NK-92 (cell line): ENCODE measurements around the gene MTHFR.
"Not testable (repeated sequence)": the region's sequence is repeated elsewhere in the genome, so short reads cannot be mapped to it uniquely, and the experiment has no call there.

ENCODE experiments used
- DNase-seq: peaks from one replicate; lab custom pipeline; 2025; ENCODE audit not compliant: unreplicated experiment; lab: John Stamatoyannopoulos, UW

The MTHFR gene

GRCh38 chr1:11833900-11834299 lies 28.1 kb upstream of the MTHFR start:
- no peak for DNase-seq

DNA sequence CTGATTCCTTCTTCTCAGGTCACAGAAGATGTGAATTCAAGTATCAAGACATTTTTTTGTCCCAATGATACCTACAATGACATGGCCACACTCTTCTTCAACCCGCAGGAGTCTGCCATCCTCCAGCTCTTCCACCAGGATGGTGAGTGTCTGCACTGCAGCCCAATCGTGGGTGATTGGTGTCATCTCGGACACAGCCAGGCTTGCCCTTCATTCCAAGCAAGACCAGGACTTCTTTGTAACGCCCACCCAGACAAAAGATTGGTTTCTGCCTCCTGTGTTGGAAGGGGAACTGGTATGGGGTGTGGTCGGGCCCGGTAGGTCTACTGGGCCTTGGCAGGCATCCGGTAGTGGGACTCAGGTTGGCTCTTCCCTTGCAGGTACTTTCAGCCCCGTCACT lies 27.7 kb upstream of the MTHFR start:
- DNase-seq: no peak

DNA sequence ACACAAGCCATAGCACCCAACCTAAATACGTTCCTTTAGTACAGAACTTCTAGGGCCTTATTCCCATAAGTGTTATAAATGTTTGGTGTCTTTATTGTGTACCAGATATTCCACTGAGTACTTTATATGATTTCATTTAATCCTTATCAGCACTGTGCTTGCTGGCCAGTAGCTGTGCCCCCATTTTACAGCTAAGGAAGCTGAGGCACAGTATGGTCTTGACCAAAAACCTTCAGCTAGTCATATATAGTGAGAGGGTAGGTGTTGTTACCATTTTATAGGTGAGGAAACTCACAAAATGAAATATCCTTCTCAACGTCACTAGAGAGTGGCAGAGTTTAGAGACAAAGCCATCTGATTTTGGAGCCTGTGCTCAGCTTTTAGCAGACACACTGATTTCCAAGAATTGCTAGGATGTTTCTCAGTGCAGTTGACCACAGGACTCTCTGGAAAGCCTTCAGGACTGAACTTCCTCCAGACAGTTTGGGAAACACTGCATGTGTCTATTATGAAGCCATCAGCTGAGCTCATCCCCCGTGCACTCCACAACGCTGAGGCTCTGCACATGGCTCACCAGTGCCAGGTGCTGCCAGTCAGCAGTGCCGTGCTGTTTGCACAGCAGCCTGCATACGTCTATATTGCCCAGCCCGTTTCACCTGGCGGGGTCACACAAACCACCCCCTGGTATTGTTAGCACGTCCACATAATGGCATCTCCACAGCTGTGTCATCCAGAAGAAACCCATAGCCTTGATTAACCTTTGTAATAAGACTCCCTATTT lies 26.4 kb upstream of the MTHFR start:
- DNase-seq: no peak

DNA sequence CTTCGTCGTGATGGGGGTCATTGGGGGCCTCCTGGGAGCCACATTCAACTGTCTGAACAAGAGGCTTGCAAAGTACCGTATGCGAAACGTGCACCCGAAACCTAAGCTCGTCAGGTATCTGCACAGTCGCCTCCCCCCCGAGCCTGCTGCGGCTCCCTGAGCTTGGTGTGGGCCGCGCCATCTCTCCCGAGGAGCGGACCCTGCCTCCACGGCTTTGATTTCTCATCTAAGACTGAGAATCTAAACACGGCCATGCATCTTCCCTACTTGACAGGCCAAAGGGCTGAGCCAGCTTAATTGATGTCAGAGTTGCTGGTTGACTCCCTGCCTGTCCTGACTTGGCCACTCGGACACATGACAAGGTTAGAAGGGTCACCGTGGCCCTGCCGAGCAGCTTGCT lies 22.7 kb upstream of the MTHFR start:
- no peak for DNase-seq

GRCh38 chr1:11826946-11827345 lies 21.2 kb upstream of the MTHFR start:
- no peak for DNase-seq

DNA sequence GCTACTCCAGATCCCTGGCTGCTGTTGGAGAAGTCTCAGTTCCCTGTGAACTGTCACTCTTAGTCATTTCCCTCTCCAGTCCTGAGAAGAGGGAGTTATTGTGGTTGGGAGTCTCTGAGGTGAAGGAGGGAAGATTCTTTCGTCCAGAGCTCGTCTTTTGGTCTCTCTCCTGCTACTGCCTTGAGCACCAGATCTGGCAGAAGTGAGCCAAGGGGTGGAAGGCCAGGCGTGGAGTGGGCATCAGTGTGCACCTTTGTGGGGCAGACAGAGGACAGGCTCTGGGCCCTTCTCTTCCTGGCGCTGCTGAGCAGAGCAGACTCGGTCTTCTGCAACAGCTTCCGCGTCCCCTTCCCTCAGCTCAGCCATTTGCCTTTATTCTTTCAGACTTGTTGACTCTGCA lies 19.4 kb upstream of the MTHFR start:
- DNase-seq: no peak

DNA sequence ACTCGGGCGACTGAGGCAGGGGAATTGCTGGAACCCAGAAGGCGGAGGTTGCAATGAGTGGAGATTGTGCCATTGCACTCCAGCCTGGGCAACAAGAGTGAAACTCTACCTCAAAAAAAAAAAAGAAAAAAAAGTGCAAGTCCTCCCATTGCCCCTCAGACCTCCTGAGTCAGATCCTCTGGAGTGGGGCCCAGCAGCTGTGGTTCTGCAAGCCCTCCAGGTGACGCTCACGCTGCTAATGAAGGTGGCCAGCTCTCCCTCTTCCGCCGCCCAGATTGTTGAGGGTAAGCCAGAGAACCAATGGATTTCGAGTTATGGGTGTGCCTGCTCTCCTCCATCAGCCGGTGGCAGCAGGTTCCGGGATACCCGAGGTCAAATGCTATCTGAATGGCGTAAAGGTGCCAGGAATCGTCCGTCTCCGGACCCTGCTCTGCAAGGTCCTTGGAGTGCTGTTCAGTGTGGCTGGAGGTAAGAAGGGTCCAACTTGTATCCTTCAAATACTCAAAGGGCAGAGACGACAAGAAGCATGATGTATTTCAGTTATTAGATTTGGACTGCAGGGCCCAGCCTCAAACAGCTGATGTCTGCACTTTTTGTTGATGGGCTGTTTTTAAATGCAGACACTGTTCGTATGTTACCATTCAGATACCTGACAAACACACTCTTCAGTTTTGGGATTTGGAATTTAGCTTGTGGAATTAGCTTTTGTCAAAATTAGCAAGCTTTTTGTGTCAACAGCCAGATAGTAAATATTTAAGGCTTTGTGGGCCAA lies 17.8 kb upstream of the MTHFR start:
- DNase-seq: no peak

- DNase-seq: no peak
Observed at GRCh38 chr1:11822091-11822490, 16.3 kb upstream of the MTHFR start.

GRCh38 chr1:11817192-11817591 lies 11.4 kb upstream of the MTHFR start:
- no peak for DNase-seq

- DNase-seq: no peak
Observed at GRCh38 chr1:11813021-11813420, 7.3 kb upstream of the MTHFR start.

DNA sequence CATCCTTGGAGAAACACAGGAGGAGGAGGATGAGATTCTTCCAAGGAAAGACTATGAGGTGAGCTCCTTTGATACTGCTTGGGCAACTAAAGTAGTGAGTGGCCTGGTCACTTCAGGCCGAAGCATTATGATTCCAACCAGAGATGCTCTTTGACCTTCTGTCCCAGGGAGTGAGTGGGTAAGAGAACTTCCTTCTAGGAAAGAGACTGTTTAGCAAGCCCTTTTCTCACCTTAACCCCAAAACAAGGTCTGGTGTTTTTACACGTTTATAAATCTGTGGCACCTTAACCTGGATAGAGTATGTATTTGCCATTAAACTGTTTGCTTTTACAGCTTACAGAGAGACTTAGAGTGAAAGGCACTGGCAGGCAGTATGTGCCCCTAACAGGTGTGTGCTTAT lies 1.4 kb upstream of the MTHFR start:
- no peak for DNase-seq

GRCh38 chr1:11806307-11806936 lies 658 bp upstream of the MTHFR start:
- DNase-seq: no peak

GRCh38 chr1:11804666-11805421 lies 920 bp downstream of the MTHFR start:
- DNase-seq: no peak

- not testable (repeated sequence) for DNase-seq
Observed at GRCh38 chr1:11803924-11804665, 1.7 kb downstream of the MTHFR start.

DNA sequence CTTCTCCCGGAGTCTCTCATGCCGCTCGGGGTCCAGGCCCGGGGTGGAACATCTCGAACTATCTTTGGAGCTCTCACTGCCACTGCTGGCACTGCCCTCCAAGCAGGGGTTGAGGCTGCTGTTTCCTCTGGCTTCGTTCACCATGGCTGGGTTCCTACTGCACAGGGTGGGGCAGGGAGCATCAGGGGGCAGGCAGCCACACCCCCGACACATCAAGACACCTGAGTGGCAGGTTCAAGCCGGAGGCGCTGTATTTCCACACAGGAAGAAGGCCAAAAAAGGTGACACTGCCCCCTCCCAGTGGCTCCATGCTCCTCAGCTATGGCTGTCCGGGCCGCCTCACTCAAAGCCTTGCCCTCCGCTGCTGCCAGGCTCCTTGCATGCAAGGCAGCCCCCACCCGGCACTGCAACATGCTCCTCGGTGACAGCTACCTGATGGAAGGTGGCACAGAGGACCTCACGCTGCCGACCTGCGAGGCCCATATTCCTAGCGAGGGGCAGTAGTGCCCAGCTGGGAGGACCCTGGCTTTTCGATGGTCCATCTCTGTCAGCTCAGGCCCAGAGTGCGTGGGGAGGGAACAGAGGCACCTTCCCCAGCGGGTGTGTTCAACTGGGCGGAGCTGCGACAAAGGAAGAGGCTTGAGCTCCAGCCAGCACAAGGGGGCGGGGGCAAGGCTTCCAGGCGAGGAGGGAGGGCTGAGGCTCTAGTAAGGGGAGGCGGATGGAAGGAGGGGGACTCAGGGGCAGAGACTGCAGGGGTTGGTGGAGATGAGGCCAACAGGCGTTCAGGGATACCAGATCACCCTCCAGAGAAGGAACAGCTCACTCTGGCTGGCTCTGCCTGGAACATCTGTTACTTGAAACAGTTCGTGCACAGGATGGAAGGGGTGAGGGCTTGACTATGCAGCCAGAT lies 2.5 kb downstream of the MTHFR start:
- DNase-seq: no peak

- no peak for DNase-seq
Observed at GRCh38 chr1:11802616-11802972, 3.2 kb downstream of the MTHFR start.

- no peak for DNase-seq
Observed at GRCh38 chr1:11800756-11801433, 4.9 kb downstream of the MTHFR start.

DNA sequence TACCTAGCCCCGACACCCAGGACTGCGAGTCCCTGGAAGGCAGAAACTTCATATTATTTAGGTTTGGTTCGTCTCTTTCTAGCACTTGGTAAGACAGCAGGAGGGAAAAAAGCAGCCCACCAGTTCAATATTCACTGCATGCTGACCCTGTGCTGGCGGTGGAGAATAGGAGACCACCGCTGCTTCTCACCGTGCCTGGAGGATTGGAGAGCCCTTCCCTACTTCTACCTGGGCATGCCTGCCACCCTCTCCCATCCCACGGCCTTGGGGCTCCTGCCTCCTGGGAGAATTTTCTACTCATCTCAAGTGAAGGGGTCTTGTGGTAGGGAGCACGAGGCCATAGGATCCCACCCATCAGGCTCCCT lies 5.4 kb downstream of the MTHFR start:
- DNase-seq: no peak

DNA sequence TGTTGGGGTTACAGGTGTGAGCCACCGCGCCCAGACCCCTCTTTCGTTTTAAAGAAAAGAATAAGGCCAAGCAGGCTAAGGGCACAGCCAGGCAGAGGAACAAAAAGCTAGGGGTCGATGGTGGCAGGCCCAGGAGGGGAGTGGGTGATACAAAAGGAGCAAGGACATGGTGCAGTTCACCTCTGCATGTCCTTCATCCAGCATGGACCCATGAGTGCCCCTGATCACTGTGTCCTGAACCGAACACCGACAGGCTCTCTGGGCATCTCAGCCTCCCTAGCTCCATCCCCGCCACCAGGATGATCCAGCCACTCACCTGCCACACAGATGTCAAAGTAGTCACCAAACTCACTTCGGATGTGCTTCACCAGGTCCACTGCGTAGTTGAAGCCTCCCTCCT lies 5.9 kb downstream of the MTHFR start:
- no peak for DNase-seq
